IPS DF 19.7 (cell line): ENCODE data around the gene SMC4.

Experiments used
- DNase-seq: peaks from one replicate; pipeline ENCODE4 v3.0.0-alpha.2; 2013; ENCODE audit warnings: low read depth, low spot score

Gene SMC4

DNA sequence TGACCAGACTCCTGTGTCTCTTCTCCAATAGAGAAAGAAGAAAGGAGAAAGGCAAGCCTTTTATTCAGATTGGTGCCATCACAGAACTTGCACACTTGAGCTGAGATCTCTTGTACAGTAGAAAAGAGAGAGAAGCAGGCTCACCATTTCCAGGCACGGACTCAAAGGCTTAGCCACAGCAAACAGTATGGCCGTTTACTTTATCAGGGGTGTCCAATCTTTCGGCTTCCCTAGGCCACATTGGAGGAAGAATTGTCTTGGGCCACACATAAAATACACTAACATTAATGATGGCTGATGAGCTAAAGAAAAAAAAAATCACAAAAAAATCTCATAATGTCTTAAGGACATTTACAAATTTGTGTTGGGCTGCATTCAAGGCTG is 5.4 kb upstream of the SMC4 start:
- DNase-seq: no peak

DNA sequence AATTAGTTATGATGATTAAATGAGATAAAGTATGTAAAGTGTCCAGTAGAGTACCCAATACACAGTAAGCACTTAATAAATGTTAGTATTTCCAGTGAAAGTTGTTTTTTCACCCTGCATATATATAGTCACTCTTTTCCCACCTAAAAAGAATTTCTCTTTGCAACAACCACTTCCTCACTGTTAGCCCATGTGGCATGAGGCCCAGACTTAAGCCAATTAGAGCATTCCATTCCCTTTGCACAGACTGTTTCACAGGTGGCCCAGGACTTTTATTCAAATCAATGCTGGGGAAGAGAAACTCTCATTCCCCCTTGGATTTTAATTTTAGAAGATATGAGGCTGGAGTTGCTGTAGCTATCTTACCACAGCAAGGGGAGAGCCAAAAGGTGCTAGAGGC is 4.2 kb upstream of the SMC4 start:
- DNase-seq: no peak

DNA sequence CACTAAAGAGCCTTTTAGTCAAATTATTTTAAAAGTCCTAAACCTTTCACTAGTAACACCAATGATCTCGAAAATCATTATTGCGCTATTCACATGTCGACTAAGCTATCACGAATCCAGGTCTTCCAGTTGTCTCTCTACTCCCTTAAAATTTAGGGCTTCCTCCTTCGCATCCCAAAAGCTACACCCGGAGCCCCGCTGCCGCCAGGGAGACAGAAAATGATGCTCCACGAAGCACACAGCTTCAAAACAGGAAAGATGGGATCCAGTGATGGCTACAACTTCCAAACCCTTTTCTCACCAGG is 678 bp upstream of the SMC4 start:
- DNase-seq: no peak

DNA sequence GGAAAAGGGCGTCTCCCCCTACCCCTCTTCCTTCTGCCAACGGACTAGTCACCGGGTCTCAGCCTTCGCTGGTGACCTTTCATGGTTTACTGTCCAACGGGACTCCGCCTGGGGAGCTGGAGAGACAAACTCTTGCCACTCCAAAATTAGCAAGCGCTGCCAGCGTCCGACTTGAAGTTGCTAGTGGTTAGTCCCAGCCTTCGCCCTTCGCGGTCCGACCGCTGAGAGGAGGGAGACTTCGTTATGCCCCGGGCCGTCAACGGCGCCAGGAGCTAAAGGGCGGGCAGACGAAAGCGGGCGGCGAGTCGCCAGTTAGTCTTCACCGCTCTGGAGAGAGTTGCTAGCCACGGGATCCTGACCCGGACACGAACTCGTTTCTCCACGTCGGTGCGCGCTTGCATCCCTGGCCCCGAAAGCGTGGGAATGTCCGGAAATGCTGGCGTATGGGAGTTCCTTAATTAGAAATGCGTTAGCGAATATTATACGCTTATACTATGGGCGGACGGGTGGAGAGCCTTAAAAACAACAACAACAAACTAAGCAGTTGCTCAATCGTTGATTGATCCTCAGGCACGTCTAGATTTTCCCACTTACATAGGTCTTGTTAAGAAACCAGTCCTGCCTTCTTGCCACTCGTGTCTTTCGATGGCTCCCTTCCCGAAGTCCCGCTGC is 716 bp downstream of the SMC4 start:
- DNase-seq: no peak

DNA sequence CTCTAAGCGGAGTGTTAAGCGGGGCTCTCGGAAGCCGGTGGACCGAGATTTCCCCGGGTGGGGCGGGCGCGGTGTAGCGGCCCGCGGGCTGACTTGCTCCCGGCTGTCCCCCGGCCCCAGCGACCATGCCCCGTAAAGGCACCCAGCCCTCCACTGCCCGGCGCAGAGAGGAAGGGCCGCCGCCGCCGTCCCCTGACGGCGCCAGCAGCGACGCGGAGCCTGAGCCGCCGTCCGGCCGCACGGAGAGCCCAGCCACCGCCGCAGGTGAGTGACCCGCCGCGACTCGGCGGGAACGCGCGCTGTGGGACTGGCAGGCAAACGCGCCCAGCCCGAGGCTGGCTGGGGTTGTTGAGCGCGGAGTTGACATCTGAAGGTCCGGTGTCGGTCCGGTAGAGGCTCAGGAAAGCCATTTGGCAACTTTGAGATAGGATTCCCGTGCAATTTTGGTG is 1.3 kb downstream of the SMC4 start:
- DNase-seq: no peak

DNA sequence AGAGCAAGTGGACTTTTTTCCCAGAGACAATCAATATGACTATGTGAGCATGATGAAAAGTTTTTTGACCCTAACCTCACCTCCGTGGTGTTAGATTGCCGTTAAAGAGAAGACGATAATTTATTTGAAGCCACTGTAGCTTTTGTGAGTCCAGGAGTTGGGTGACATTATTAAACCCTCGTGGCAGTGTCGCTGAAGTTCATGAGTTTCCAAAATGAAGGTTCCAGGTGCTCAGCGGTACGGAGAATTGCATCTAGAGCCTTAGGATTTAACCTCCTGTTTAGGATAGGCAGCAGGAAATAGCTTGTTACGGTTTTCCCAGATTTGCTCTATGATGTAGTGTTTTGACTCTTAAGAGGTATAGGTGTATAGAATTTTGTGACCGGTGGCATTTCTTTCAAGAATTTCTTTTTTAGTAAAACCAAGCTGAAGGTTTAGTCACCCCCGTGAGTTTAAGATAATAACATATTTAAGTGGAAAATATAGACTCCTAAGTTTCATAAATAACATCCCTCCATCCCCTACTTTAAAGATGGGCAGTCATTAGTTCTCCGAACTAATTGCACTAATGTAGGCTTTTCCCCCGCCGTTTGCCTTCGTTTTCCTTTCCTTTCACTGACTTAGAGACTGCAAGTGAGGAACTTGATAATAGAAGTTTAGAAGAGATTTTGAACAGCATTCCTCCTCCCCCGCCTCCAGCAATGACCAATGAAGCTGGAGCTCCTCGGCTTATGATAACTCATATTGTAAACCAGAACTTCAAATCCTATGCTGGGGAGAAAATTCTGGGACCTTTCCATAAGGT is 2.0 kb downstream of the SMC4 start:
- no peak for DNase-seq

DNA sequence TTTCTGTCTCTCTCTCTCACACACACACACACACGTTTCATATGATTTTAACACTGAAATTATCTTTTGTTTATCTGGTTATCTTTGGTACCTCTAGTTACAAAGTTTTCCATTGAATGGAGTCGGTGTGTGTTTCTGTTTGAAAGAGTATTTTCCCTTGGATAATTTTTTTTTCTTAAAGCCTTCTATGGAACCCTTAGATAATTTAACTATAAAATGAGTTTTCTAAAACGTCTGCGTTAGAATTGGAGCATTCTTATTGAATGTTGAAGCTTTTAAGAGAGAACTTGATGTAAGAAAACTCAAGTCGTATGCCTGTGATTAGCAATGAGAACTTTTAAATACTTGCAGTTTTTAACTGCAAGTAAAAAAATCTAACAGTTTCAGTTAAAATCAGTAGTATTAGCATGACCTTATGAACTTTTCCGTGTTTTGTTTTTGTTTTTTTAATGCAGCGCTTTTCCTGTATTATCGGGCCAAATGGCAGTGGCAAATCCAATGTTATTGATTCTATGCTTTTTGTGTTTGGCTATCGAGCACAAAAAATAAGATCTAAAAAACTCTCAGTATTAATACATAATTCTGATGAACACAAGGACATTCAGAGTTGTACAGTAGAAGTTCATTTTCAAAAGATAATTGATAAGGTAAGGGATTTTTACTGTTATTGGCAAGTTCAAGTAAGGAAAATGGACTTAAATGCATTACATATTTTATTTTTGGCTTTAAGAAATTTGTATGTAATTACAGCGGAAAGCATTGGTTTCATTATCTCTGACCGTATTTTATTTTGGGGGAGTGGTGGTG is 3.0 kb downstream of the SMC4 start:
- no peak for DNase-seq

DNA sequence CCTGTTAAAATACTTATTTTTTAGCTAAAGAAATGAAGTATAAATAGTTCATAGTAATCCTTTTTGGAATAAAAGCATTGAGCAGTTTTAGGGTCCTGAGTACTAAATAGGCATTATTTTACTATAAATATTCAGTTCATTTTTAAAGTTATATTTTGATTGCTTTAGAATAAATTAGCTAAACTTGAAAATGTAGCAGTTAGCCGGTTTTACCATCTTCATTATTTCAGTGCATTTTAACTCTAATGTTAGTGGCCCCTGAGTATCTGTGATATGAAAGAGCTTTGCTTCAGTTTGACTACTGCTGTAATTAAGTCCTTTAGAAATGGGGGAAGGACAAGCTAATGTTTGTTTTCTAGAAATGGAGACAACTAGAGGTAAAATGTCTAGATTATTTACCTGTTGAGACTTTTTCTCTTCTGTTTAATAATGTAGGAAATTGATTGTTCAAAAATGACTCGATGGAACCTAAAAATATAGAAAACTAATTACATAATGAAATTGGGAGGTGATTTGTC is 3.6 kb downstream of the SMC4 start:
- no peak for DNase-seq

DNA sequence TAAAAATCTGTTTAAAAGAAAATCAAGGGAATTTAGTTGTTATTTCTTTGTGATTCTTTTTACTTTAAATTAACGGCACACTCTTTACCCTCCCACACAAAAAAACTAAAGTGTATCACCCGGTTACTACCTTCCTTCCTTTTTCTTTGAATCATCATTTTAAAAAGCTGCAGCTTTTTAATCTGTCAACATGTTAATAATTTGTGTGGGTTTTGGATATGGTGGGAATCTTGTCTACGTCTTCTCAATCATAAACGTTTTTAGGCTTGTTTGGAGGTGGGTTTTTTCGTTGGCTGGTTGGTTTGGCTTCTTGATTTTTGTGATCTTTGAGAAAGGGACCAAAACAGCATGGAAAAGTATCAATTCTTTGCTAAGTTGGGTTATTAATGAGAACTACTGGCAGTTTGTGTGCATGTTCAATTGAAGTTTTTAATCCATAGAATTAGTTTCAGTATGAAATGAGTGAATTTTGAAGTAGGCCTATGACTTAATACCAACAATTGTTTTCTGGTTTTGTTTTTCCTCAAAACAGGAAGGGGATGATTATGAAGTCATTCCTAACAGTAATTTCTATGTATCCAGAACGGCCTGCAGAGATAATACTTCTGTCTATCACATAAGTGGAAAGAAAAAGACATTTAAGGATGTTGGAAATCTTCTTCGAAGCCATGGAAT is 4.5 kb downstream of the SMC4 start:
- DNase-seq: no peak

DNA sequence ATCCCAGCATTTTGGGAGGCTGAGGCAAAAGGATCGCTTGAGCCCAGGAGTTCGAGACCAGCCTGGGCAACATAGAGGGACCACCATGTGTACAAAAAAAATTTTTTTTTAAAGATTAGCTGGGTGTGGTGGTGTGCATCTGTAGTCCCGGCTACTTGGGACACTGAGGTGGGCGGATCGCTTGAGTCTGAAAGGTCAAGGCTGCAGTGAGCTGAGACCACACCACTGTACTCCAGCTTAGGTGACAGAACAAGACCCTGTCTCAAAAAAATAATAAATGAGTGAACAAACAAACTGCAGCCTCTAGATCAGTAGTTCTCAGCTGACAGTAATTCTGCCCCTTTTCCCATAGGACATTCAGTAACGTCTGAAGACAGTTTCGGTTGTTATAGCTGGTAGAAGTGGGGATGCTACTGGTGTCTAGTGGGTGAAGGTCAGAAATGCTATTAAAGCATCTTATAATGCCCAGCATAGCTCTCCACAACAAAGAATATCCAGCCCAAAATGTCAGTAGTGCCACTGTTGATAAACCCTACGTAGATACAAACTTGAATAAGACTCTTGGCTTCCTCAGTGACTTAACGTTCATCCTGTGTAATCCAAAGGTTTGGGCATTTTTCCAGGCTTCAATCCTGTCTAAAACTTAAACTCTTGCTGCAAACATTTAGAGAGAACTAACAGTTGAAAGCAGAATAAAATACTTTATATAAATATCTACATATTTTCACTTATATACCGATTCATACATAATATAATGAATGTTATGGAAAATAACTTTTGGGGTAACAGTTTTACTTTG is 10.6 kb downstream of the SMC4 start:
- no peak for DNase-seq

DNA sequence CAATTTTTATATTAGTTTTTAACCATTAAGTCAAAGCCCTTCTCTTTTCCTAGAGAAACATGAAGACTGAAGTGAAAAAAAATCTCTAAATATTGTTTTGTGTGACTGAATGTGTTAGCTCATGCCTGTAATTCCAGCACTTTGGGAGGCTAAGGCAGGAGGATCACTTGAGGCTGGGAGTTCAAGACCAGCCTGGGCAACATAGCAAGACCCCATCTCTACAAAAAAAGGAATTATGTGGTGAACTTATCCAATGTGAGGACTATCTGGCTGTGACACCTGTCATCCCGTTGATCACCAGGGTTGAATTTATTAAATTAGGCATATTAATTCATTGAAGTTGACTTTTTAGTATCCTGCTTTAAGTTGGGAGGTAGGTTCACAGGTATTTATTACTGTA is 13.0 kb downstream of the SMC4 start:
- no peak for DNase-seq

DNA sequence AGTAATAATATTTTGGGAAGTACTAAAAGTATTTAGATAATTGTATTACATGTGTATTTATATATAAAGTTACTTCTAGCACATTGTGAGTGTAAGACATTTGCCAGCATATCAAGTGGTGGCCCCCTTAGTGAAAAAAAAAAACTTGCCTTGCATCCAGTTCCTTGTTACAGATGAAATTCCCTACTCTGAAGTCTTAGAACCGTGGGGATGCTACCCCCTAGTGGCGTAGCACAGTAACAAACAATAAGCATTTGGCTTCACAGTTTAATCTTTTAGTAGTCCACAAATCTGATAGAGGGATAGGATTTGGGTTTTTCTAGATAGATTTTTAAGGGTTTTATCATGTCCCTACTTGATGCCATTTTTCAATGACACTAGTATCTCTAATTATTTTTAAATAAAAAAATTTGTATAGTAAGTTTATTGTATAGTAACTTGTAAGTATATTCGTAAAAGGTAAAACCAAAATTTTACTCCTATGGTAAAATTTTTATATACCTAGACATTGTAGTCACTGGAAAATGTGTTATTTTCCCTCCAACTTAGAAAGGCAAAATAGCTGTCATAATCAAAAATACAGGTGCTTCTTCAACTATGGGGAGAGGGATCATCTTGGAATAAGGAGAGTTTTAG is 14.3 kb downstream of the SMC4 start:
- DNase-seq: no peak

DNA sequence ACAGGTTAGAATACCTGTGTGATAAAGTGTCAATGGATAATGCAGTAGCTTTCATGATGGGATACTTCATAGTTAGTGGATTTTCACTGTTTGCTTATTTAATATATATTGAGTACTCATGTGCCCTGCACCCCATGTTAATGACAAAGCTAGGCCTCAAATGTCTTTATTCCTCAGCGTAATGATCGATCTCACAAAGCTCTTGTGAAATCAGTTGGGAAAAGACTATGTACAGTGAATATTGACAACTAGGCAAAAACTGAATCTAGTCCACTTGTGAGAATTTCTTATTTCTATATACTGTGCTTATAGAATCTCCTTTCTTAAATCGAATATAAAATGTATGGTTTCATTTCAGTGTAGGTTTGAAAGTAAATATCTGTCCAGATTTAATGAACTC is 17.9 kb downstream of the SMC4 start:
- no peak for DNase-seq

DNA sequence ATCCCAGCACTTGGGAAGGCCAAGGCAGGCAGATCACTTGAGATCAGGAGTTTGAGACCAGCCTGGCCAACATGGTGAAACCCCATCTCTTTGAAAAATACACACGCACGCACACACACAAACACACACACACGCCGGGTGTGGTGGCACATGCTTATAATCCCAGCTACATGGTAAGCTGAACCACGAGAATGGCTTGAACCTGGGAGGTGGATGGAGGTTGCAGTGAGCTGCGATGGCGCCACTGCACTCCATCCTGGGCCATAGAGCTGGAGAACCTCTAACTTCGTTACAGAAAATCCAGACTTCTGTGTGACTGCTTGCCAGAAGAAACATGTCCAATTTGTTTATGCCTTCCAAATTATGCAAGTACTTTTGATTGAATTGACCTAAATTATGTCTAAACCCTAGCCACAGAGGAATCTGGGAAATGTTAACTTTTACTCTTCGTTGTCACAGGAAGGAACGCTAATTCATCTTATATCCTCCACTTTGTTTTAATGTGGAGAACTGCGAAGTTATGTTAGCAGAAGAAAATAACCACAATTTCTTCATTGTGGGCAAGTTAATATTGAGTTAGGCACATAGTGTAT is 28.5 kb downstream of the SMC4 start:
- no peak for DNase-seq

DNA sequence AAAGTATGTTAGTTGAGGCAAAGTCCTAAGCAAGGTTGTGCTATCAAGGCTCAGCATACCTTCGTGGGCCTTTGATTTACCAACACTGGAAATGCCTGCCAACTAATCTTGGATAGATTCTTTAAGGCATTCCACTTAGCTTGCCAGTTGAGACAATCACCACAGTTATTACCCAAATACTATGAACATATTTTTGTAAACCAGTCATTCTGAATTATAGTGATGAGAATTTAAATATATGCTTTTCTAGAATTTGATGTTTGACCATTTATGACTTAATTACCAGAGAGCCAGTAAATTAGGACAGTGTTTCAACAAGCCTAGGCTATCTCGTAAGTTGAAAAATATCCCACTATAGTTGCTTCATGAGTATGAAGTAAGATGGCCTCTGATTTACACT is 34.6 kb downstream of the SMC4 start:
- DNase-seq: no peak

DNA sequence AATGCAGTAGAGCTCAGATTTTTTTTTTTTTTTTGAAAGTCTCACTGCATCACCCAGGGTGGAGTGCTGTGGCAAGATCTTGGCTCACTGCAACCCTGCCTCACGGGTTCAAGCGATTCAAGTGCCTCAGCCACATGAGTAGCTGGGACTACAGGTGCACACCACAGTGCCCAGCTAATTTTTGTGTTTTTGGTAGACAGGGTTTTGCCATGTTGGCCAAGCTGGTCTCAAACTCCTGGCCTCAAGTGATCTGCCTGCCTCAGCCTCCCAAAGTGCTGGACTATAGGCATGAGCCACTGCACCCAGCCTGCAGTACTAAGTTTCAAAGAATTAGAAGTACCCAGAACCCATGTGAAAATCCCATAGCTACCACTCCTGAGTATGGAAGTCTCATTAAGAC is 35.6 kb downstream of the SMC4 start:
- no peak for DNase-seq

DNA sequence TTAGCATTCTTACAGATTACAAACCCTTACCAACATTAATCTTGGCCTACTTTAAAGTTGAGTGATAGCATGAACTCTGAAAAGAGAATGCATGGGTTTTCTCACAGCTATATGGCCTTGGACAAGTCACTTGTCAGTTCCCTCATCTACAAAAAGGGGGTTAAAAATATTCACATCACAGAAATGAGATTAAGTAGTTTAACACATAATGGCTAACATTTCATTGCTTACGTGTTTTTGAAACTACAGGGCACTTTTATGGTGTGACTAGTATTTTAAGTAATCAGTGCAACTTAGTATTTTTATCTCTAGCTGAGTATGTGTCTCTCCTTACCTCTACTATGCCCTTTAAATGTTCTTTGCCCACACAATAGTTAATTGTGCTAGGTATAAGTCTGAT is 36.3 kb downstream of the SMC4 start:
- no peak for DNase-seq

DNA sequence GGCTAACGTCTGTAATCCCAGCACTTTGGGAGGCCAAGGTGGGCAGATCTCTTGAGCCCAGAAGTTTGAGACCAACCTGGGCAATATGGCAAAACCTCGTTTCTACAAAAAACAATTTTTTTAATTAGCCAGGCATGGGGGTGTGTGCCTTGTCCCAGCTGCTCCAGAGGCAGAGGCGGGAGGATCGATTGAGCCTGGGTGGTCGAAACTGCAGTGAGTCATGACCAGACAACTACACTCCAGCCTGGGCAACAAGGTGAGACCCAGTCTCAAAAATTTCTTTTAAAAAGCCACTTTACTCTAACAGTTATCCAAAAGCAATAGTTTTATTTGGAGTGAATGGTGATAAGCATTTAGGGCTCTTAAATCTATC is 37.6 kb downstream of the SMC4 start:
- DNase-seq: no peak

DNA sequence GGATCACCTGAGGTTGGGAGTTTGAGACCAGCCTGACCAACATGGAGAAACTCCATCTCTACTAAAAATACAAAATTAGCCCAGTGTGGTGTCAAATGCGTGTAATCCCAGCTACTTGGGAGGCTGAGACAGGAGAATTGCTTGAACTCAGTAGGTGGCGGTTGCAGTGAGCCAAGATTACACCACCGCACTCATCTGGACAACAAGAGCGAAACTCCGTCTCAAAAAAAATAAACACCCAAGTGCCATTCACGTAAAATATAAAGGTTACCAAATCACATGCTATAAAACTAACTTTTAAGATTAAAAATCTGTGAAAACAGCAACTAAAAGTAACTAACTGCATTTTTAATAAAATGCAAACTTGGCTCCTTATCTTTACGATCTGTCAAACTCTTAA is 41.2 kb downstream of the SMC4 start:
- DNase-seq: no peak

DNA sequence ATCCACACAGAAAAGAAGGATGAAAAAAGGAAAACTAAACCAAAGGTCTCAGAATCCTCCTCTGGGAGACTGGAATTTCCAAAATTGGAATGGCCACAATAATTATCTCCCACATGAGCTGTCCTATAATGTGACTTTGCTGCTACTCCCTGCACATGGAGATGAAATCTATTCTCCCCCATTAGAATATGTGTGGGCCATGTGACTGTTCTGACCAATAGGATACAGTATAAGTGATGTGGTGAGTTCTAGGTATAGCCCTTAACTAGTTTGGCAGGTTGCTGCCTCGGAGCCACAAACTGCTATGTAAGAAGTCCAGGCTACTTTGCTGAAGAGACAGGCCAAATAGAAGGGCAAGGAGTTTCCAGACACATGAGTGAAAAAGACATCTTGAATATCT is 45.0 kb downstream of the SMC4 start:
- DNase-seq: no peak
